NCI-H226 (cell line): ENCODE results near the gene ARFIP1.
A peak's percentile ranks its signal among the peaks of the same experiment; 100 is the strongest.

Source experiments
- DNase-seq: peaks from one replicate; pipeline ENCODE4 v3.0.0-alpha.2; 2015

The ARFIP1 gene

DNA sequence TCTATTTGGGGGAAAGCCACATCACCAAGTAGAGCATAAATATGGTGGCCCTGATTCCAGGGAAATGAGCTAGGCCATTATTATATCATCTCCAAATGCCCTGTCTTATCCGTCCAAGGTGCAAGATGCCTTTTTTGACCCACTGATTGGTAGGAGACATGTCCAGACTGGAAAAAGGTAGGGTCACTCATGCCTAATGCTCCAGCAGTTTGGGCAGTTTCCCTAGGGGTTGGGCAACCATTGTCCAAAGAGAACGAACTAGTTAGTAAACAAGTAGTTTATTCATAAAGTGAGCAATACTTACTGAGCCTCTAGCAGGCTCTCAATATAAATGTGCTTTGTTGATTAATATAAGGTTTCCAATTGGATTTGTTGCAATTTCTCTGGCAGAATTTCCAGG, 162.6 kb downstream of the ARFIP1 start:
- no peak for DNase-seq

DNA sequence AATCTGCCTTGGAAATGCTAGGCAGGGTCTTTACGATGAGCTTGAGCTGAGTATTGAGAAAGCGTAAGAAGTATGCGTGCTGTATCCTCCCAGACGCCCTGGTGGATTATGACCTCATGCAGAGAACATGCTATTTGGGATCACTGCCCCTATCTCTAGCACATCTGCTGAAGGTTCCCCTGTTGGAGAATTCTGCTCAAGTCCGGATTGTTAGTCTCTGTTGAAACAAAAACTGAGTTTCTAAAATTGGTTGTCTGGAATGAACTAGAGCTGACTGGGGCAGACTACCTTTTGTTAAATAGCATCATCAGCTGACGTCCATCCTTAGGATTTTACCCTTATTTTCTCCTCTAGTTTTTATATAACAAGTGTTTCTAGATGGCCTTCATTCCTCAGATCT, 163.9 kb downstream of the ARFIP1 start:
- DNase-seq: no peak

DNA sequence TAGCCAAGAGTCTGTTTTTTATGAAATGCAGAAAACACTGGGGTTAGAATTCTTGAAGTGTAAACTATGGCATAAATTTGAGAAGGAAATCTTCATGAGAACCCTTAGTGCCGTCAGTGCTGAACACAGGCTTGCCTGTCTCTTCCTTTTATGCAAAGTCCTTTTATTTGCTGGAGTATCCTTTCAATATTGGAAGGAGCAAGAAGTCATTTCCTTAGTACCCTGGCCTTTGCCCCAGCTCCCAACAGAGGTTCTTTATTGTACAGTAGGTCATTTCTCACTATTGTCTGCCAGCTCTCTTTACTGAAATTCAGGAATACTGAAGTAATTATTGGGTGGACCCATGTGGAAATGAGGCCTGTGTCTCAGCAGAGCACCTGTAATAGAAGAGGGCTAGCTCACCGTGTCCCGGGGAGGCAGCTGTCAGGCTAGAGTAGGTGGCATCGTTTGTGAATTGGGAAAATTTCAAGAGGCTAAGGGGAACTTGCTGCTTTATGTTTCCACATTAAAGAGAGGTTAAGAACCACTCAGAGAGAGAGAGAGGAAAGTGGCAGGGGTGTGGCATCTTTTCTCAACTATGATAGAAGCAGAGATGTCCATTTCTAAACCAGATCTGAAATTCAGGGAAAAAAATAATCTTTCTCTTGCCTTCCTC, 165.0 kb downstream of the ARFIP1 start:
- DNase-seq: no peak

DNA sequence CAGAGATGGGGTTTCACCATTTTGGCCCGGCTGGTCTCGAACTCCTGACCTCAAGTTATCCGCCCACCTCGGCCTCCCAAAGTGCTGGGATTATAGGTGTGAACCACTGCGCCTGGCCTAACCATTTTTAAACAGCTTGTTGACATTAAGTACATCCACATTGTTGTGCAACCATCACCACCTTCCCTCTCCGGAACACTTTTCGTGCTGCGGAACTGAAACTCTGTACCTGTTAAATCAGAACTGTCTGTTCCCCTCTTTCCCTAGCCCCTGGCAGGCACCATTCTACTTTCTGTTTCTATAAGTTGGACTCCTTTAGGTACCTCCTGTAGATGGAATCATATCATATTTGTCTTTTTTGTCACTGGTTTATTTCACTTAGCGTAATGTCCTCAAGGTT, 165.9 kb downstream of the ARFIP1 start:
- DNase-seq: no peak

DNA sequence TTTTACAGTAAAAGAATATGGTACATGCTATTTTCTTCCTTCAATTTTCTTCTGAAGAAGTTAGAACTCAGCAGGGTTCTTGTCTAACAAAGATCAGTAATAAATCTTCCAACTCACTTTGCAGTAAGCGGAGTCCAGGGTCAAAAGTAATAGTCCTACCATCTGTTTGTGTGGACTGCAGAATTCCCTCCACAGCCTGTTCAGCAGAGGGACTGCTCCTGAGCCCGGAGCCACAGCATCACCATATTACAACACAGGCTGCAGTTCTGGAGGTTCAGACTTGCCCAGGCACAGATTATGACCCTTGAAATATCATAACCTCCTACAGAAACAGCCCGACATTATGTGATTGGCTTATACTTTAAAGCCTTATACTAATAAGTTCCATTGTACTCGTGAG, 166.7 kb downstream of the ARFIP1 start:
- DNase-seq: no peak

DNA sequence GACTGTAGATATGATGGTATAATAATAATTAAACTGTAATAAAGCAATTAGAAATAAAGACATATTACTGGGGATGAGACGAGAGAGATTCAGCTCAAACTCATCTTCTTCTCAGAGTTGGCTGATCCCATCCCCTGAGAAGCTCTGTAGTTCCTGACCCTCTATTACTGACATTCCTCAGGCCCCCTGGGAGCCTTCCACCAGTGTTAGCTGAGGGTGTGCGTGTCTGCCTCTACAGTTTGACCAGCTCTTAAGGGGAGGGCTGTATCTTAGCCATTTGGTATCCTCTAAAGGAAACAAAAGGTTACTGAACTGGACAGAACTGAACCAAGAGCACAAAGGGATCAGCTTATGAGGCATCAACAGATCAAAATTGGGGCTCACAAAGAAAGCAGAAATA, 167.6 kb downstream of the ARFIP1 start:
- no peak for DNase-seq

DNA sequence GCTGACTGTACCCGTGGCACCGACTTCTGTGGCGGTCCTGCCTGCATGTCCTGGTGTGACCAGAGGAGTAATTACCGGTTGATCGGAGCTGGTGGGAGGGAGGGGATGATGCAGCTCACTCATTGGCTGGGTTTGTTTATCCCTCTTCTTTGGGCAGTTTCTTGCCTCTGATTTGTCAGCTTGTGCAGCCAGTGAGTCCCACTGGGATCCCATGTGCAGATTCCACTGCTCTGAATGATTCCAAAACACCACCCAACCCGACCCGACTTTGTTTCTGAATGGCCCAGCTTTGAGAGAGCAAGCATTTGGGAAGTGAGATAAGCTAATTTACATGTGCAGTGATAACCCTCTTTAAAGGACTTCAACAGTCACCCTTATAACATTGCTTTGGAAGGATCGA, 170.2 kb downstream of the ARFIP1 start:
- DNase-seq: no peak

DNA sequence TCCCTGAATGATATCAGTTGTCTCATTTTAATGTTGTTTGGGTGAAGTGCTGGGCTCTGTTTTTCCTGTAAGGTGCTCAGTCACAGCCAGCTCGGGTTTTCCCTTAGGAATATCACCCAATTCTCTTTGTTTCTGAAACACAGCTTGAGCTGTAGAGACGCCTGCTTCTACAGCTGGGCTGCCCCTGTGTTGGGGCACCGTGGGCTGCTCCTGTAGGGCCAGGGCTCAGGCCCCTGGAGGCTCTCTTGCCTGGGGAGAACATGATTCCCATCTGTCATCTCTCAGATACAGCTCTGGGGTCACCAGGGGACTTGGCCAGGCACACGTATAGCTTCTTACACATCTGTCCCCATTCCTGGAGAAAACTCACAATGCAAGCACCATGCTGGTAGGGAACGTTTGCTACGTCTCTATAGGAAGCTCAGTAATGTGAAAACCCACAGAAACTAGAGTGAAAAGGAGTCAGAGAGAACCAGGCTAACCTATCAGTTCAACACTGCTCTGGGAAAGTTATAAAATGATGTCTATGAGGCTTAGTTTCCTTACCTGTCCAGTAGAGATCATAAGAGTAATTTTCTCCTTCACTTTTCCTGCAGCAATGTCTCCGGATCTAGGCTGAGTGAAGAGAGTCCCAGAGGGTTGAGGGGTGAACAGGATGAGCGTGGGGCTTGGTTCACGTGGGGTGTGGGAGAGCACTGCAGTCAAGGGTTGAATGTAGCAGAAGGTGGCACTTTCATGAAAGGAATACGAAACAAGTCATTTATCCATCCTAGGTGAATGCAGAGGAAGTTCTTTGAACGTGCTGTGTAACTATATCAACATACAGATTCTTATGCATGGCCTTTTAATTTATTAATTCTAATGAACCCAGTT, 170.9 kb downstream of the ARFIP1 start:
- DNase-seq: no peak

DNA sequence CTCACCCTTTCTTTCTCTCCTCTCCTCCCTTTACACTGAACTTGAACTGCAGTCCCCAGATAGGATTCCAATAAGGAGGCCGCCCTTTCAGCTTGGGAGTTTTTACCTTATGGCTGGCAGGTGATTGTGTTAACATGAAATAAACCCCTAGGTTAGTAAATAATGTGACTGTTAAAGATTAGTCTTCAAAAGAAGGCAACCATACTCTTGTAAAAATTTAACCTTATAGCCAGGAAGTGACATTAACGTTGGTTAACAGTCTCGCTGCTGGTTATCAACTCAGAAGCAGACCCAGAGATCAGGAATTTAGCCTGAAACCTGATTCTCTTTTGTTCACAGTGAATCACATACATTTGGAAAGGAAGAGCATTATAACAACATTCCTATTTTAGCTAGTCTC, 171.6 kb downstream of the ARFIP1 start:
- no peak for DNase-seq

DNA sequence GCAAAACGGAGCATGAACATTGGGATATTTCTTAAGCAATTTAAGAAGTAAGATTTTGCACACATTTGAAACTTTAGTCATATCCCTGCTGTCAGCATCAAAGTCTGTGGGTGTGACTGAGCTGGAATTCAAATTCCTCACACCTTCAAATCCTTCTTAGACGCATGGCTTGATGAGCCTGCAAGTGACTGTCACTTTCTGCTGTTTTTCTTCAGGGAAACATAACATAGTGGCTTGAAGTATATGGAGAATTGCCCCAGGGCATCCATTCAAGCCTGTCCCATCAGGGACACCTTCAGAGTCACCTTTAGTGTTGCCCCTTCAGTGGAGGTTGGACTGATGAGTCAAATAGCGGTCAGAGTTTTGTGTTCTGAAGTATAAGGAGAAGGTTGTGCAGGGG, 173.8 kb downstream of the ARFIP1 start:
- no peak for DNase-seq

DNA sequence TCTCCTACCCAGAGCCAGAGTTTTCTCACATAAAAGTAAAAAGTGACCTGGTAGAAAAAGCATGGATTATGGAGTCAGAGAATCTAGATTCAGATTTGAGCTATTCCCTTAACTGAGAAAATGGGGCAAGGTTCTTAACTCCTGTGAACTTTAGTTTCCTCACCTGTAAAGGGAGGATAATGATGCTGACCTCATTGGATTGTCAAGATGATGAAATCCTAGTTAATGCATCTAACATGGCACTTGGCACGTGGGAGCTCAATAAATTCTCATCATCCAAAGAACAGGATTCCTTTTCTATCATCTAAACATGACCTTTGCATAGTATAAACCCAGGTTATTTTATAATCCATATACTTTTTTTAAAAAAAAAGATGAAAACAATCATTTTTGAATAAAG, 175.0 kb downstream of the ARFIP1 start:
- no peak for DNase-seq

DNA sequence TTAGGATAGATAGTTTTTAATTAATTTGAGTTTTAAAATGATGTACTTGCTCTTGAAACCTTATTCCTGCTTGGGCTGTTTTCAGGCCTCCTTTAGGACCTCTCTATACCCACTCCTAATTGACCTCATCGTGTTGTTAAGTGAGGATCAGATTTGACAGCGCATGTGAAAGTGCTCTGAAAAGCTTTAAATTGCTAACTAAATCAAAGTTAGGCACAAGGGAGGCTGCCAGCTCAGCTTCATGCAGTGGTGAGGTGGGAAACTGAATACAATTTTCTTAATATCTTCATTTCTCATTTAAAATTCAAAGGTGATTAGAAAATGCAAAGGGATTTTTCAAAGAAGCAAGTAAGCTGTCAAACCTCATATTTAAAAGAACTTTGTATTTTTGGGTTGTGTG, 176.4 kb downstream of the ARFIP1 start:
- DNase-seq: no peak

DNA sequence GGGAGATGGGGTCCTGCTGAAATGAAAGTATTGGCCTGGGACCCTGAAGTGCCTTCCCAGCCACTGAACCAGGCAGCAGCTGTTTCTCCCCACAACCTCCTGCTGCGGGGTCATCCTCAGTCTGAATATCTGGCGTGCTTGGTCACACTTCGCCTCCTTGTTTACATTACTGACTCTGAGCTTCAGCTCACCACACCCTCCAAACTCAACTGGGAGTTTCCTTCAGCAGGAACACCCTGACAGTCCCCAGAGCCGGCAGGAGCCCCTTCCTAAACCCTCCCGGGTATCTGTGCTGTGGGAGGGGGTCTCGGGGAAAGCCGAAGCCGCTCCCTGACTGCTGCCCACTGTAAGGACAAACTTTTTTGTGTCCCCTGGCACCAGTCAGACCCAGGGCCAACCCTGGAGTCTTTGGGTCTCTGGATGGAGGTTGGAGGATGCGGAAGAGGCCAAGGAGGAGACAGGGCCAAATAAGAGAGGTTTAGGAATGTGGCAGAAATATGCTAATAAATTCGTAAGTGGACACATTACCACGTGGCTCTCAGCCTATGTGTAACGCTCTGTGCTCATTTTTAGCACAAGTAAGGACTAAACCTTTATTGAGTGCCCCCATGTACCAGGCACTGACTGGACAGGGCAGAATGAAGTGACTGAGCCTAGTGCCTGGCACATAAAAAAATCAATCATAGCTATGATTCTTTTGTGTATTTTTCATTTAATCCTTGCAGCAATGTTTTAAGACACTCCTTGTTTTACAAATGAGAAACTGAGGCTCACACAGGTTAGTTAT, 177.1 kb downstream of the ARFIP1 start:
- no peak for DNase-seq

DNA sequence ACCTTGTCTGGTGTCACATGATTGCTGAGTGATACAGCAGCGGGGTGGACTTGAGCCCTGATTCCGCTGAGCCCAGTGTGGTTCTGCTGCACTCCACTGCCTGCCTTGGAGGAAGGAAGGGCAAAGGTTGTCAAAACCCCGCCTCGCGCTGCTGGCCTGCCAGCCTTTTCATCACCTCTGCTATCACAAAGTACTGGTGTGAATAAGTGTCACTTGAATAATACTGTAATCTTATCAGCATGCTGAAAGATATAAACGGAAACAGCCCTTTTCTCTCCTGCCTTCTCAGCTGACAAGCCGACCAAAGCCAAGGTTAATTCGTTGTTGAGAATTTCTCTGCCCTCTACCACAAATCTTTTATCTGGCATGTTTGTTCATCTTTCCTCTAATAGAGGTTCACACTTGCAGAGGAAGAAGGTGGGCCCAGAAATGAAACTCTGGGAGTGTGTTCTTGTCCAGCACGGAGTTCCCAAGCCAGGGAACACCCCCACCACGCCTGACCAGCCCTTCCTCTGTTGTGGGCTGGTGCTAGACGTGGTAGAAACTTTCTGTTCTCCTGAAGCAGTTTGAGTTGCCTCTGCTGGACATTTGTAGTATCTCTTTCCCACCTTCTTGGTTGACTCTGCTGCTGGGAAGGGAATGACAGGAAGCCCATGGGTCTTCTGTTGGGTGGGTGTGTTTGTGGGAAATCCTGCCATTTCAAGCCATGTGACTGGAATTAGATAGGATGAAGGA, 177.8 kb downstream of the ARFIP1 start:
- peak; percentile 63 for DNase-seq

DNA sequence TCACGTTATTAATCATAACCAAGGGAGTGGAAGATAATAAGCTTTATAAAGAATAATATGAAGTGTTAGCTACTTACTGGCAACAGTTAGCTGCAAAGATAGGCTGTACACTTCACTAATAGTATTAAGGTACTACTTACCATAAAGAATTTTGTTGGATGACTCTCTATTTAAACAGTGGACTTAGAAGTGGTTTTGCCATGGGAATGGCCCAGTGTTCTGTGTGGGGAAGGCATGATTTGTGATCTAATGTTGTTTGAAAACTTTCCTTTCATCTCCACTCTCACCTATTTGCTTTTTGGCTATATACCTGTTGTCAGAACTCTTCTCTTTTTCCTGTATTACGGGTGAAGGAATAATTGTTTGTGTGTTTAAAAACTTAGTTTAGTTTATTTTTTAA, 179.3 kb downstream of the ARFIP1 start:
- DNase-seq: no peak

DNA sequence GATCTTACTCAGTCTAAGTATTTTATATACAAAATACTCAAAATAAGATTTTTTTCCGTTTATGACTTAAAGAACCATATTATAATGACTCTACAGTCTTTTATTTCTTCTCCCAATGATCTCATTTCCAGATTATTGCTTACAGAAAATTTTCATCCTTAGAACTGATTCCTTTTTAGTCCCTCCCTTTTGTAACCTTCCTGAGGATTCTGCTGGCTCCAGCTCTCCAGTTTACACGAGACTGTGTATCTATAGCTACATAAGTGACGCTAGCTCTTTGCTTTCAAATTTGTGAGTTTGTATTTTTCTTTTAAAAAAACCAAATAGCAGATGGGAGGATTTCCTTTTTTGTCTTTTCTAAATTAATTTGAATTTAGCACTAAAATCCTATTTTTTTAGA, 180.3 kb downstream of the ARFIP1 start:
- no peak for DNase-seq

DNA sequence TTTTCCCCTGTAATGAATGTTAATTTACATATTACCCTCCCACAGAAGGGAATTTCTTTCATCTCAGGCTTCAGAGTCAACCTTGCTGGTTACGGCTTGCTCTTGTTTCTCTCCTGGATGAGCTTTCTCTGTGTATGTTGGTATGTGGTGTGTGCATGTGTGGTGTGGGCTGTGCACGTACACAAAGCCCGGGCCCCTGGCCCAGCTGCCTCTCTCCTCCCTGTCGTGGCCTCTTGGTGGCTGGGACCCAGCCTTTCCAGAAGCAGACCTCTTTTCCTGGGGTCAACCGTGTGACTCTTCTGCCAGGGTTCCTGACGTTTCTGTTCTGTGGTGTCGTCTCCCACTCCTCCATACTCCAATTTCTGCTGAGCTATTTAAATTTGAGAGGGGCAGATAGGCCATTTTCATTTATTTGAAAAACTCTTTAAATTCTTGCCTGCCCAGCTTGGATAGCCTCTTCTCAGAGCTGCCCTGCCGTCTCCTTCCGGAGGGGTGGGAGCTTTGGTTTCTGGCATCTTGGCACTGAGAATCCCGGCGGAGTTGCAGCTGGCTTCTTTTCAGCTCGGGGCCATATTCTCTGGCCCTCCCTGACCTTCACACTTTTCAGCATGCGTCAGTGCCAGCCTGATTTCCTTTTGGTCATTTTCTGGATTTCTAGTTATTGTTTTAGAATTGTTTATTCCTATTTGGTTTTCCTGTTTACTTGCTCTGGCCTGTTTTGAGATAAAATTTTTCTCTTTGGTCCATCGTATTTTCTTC, 181.4 kb downstream of the ARFIP1 start:
- peak; percentile 65 for DNase-seq

DNA sequence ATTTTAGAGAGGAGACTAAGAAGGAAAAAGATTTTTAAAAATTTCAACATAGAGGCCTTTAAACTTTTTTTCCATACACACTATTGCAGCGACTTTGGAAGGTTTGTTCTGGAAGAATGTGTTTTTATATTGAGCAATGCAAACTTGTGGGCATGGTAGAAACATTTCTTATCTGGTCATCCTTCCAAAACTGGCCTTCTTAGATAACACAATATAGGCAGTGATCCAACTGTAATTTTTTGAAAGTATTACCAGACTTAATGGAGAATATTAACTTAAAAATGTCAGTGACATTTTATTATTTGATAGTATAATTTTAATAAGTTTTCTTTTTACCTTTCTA, 182.0 kb downstream of the ARFIP1 start:
- DNase-seq: peak; percentile 43
